Breast epithelium (tissue), 3 donors: ENCODE data around the gene GH2.

ENCODE experiments used
- CTCF ChIP-seq, 3 donors: fragments of 450-650 bp; IDR thresholded peaks; one replicate each; pipeline ENCODE4 v1.5.1; 2016 to 2017; ENCODE audit warnings: antibody characterized with exemption in 3 of 3, mild to moderate bottlenecking in 3 of 3, moderate library complexity in 3 of 3
- POLR2A ChIP-seq: fragments of 450-650 bp; IDR thresholded peaks from one replicate; pipeline ENCODE4 v1.6.1; 2016; ENCODE audit warnings: antibody characterized with exemption, mild to moderate bottlenecking, moderate library complexity
- POLR2AphosphoS5 ChIP-seq, 3 donors: sonication (generic); formaldehyde crosslinking; IDR thresholded peaks; one replicate each; pipeline ENCODE4 v1.6.1; 2017; ENCODE audit warnings: antibody characterized with exemption in 3 of 3

- peak in 1 of 3 donors; percentile 11 for TF ChIP-seq CTCF (IDR thresholded peaks at IDR 0.05)
- no peak for TF ChIP-seq POLR2A
- TF ChIP-seq POLR2AphosphoS5 (IDR thresholded peaks at IDR 0.05): no peak
These were observed 40.2 kb downstream of the GH2 start for GRCh38 chr17:63841350-63842172.
